Tibial nerve (tissue), 4 donors: ENCODE data around the gene GSTM2.

ENCODE experiments used
- EP300 ChIP-seq, 2 donors: sonication (generic); formaldehyde crosslinking; IDR thresholded peaks; one replicate each; pipeline ENCODE4 v1.6.1; 2017; ENCODE audit warnings: antibody characterized with exemption in 2 of 2, mild to moderate bottlenecking in 1 of 2
- POLR2A ChIP-seq, 2 donors: fragments of 450-650 bp; IDR thresholded peaks; one replicate each; pipeline ENCODE4 v1.6.1; 2017; ENCODE audit warnings: antibody characterized with exemption in 2 of 2, mild to moderate bottlenecking in 2 of 2, moderate library complexity in 2 of 2
- TF ChIP-seq, protein P1 (sequence below), 5 experiments: fragments of 200-600 bp in 3 of 5; fragments of 450-650 bp in 2 of 5; sonication (generic) in 3 of 5; IDR thresholded peaks; one replicate each; pipeline ENCODE4 v1.5.1; 2016 to 2019; ENCODE audit warnings: antibody characterized with exemption in 5 of 5, mild to moderate bottlenecking in 3 of 5, moderate library complexity in 2 of 5

DNA sequence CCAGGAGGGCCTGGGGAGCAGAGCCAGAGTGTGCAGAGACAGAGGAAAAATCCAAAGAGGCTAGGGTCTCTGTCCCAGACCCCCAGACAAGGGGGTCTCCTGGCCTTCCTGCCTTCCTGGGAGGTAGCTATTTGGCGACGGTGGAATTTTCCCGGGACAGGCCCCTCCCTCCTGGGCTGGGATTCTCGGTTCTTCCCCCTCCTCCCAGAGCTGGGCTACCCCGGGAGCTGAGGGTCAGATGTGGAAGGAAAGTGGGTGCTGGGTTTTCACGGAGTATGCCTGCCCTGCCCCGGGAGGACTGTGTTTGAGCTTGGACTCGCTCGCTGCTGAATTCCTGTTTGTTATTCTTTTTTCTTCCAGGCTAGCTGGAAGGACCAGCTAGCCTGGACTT, 47.5 kb upstream of the GSTM2 start:
- TF ChIP-seq, protein P1, sequence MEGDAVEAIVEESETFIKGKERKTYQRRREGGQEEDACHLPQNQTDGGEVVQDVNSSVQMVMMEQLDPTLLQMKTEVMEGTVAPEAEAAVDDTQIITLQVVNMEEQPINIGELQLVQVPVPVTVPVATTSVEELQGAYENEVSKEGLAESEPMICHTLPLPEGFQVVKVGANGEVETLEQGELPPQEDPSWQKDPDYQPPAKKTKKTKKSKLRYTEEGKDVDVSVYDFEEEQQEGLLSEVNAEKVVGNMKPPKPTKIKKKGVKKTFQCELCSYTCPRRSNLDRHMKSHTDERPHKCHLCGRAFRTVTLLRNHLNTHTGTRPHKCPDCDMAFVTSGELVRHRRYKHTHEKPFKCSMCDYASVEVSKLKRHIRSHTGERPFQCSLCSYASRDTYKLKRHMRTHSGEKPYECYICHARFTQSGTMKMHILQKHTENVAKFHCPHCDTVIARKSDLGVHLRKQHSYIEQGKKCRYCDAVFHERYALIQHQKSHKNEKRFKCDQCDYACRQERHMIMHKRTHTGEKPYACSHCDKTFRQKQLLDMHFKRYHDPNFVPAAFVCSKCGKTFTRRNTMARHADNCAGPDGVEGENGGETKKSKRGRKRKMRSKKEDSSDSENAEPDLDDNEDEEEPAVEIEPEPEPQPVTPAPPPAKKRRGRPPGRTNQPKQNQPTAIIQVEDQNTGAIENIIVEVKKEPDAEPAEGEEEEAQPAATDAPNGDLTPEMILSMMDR (IDR thresholded peaks at IDR 0.05), result no peak
- no peak for TF ChIP-seq POLR2A (IDR thresholded peaks at IDR 0.05)
- no peak for TF ChIP-seq EP300 (IDR thresholded peaks at IDR 0.05)
